ENCODE results near the gene RSRC1. TPM values are rescaled to one million over a fixed set of nuclear protein-coding genes. Genes with fewer than 3 reads are reported as not detected.
"Not testable (repeated sequence)": the region's sequence is repeated elsewhere in the genome, so short reads cannot be mapped to it uniquely, and the experiment has no call there.

The RSRC1 gene, protein sequence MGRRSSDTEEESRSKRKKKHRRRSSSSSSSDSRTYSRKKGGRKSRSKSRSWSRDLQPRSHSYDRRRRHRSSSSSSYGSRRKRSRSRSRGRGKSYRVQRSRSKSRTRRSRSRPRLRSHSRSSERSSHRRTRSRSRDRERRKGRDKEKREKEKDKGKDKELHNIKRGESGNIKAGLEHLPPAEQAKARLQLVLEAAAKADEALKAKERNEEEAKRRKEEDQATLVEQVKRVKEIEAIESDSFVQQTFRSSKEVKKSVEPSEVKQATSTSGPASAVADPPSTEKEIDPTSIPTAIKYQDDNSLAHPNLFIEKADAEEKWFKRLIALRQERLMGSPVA
- 10 to 100 TPM; 31.6 to 32.4 (median 32.1) TPM for total RNA-seq

DNA sequence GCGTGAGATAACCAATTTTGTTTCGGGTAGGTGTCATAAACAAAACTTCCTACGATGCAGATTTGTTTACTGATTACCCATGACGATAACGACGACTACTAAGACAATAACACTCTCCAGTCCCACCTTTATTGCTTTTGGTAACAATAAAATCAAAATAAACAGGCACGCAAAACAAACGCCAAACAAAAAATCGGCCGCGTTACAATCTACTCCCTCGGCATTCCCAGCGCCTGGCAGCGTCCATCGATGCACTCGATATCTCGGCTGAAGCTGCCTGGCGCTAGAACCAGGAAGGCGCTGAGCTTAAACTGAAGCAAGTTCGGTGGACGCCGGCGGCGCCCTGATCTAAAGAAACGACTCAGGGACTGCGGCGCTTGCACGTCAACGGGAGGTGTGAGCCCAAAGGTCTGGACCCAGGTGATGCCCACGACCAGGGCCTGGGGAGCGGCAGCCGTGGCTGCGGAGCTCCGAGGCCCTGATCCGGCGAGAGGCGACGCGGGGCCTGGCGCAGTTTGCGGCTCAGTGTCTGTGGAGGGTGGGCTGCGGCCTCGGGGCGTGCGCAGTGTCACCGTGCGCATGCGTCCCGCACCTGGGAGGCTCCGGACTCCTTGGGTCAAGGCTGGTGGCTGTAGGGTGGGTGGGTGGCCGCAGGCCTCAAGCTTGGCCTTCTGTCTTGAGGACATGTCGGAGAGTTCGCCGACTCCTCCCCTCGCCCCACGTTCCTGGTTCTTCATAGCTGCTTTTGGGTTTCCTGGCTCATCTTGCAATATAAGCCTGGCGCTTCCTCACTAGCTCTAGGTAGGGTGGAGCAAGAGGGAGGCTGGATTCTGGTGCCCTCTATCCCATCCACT is at the start of gene RSRC1:
RSRC1 (plus strand) TSS at position 286 of the 854 bp plus-strand sequence. CDS start 12,016 bp downstream, outside the sequence.
- Mint-ChIP-seq H3K9me3 (peaks cover 9% of the 10 kb centered on the region), H3K4me3 (peak within 1 kb of the TSS; percentile 97), H3K36me3 (ENCODE audit: insufficient read depth) (peaks cover 15% of the 10 kb centered on the region), H3K27me3 (ENCODE audit: low read depth) (peaks cover 36% of the 10 kb centered on the region), H3K4me1 (ENCODE audit: low read depth) (peaks cover 54% of the 10 kb centered on the region)
- DNase-seq = peak; percentile 63
- ATAC-seq = peak; percentile 89 to 91

DNA sequence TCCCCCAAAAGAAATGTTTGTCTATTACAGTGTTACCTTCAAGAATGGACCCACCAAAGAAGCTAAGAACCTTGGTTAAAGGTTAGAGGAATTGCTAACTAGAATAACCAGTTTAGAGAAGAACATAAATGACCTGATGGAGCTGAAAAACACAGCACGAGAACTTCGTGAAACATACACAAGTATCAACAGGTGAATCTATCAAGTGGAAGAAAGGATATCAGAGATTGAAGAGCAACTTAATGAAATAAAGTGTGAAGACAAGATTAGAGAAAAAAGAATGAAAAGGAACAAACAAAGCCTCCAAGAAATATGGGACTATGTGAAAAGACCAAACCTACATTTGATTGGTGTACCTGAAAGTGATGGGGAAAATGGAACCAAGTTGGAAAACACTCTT is 44.3 kb upstream of the RSRC1 start:
- H3K4me1 Mint-ChIP-seq (ENCODE audit: low read depth); H3K9me3 Mint-ChIP-seq; H3K4me3 Mint-ChIP-seq; H3K36me3 Mint-ChIP-seq (ENCODE audit: insufficient read depth); ATAC-seq; DNase-seq: not testable (repeated sequence)
- peaks cover 24% of the 10 kb centered on the region for H3K27me3 Mint-ChIP-seq (ENCODE audit: low read depth)

DNA sequence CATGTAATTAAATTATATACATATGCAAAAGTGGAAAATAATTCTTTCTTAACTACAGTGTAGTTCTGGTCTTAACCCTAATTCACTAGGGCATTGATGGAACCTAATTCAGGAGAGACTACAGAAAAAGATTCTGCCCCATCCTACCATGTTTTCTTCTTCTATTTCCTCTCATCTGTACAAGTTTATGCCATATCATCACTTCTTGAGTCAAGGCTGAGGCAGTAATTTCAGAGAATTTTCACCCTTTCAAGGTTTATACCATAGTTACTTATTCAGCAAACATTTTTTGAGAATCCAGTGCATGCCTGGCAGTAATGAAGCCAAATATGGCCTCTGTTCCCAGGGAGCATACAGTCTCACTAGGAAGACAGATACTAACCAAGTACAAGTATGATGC is 37.1 kb upstream of the RSRC1 start:
- ATAC-seq (no peak), DNase-seq (no peak)
- Mint-ChIP-seq H3K27me3 (ENCODE audit: low read depth) (peaks cover 22% of the 10 kb centered on the region), H3K36me3 (ENCODE audit: insufficient read depth) (no peaks in the 10 kb centered on the region), H3K9me3 (no peaks in the 10 kb centered on the region), H3K4me3 (no peak overlapping the region), H3K4me1 (ENCODE audit: low read depth) (no peaks in the 10 kb centered on the region)

DNA sequence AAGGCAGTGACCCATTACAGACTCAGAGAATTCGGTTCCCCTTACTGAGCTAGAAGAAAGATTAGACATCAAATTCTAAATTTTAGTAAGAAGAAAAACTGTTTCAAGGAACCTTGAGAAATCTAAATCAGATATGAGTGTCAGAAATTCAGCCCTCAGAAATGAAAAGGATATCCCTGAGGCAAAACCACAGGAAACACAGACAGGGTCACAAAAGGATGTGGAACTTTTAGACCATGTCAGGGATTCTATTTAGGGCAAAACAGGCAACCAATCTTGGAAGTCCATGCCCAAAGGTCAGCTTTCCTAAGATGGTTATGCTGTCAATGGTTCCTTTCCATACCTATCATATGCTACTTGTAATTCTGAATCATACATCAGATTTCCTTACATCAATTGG is 35.3 kb upstream of the RSRC1 start:
- Mint-ChIP-seq H3K4me3 (no peak overlapping the region), H3K9me3 (no peaks in the 10 kb centered on the region), H3K4me1 (ENCODE audit: low read depth) (no peaks in the 10 kb centered on the region), H3K27me3 (ENCODE audit: low read depth) (peaks cover 19% of the 10 kb centered on the region), H3K36me3 (ENCODE audit: insufficient read depth) (no peaks in the 10 kb centered on the region)
- no peak for DNase-seq
- no peak for ATAC-seq

DNA sequence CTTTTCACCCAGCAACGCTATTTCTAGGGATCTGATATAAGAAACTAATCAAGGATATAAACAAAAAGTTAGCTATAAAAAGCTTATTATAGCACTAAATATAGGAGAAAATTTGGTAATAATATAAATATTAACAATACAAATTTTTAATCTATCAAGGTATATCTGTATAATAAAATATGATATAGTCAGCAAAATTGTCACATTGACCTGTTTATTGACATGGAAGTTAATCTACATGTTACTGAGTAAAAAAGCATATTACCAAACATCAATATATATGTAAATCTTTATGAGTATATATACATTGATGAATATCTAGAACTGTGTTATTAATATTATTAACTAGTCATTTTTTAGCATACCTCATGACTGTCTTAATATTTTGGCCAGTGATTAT is 30.3 kb upstream of the RSRC1 start:
- Mint-ChIP-seq H3K4me3 (no peak overlapping the region), H3K27me3 (ENCODE audit: low read depth) (peaks cover 22% of the 10 kb centered on the region), H3K9me3 (no peaks in the 10 kb centered on the region), H3K36me3 (ENCODE audit: insufficient read depth) (no peaks in the 10 kb centered on the region), H3K4me1 (ENCODE audit: low read depth) (no peaks in the 10 kb centered on the region)
- ATAC-seq = no peak
- DNase-seq = no peak

DNA sequence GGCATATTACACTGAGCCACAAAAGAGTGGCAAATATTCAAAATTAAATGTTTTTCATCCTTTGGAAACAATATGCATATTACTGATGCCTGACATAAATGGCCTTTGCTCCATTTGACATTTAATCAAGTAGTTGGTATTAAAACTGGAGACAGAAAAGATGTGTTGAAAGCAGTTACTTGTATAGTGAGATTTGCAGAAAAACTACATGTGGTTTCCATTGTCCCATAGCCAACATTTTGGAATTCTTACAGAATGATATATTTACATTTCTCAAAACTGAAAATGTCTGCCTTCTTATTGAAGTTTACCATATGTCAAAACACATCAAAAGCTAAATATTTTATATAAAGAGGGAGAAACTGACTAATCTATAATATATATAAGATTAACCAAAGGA is 25.2 kb upstream of the RSRC1 start:
- Mint-ChIP-seq H3K36me3 (ENCODE audit: insufficient read depth) (no peaks in the 10 kb centered on the region), H3K4me3 (no peak overlapping the region), H3K4me1 (ENCODE audit: low read depth) (no peaks in the 10 kb centered on the region), H3K9me3 (no peaks in the 10 kb centered on the region), H3K27me3 (ENCODE audit: low read depth) (peaks cover 32% of the 10 kb centered on the region)
- DNase-seq = no peak
- ATAC-seq = no peak

DNA sequence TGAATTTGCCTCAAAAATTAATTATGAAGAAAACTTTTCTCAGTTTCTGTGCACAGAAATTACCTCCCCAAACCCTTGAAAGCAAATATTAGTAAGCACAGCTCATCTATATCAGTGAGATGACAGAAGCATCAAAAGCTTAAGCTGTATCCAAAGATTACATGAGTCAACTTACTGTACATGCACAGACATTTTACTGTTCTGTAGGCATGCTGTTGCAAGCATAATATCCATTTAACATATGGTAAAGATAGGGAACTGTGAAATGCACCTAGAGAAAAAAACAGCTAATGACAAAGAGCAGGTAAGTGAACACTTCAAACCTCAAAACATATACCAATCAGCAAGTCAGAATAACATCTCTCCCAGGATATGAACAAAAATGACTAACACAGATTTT is 24.5 kb upstream of the RSRC1 start:
- Mint-ChIP-seq H3K4me1 (ENCODE audit: low read depth) (no peaks in the 10 kb centered on the region), H3K27me3 (ENCODE audit: low read depth) (peaks cover 37% of the 10 kb centered on the region), H3K36me3 (ENCODE audit: insufficient read depth) (no peaks in the 10 kb centered on the region), H3K9me3 (no peaks in the 10 kb centered on the region), H3K4me3 (no peak overlapping the region)
- ATAC-seq = no peak
- no peak for DNase-seq

DNA sequence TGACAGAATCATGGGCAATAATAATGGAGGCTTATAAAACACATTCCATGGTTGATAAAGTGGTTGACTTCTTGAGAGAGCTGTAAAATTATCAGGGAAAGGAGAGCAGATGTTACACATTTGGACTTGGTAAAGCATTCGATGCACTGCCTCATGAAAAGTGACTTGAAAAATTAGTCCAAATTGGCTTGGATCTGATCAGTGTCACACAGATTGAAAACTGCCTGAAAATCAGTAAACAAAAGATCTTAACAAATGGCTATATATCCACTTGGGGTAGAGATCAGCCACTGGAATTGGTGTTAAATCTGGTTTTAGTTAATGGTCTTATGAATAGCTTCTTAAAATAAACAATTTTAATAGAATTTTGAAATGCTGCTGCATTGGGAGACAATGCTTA is 24.0 kb upstream of the RSRC1 start:
- no peaks in the 10 kb centered on the region for H3K9me3 Mint-ChIP-seq
- no peak for ATAC-seq
- no peak overlapping the region for H3K4me3 Mint-ChIP-seq
- peaks cover 41% of the 10 kb centered on the region for H3K27me3 Mint-ChIP-seq (ENCODE audit: low read depth)
- no peaks in the 10 kb centered on the region for H3K36me3 Mint-ChIP-seq (ENCODE audit: insufficient read depth)
- H3K4me1 Mint-ChIP-seq (ENCODE audit: low read depth) = no peaks in the 10 kb centered on the region
- no peak for DNase-seq

DNA sequence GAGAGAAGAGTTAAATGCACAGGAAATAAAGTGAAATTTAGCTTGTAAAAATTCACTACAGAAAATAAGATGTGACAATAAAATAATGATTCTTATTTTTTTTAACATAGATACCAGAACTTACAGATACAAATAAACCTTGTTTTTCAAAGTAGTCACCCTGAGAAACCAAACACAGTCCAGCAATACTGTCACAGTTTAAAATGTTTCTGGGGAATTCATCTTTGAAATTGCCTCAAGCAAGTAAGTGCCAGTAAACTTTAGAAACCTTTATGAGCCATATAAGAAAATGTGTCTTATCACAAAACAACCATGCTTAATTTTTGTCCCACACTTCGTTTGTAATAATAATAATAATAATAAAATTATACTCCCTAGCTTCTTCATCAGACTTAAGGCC is 23.5 kb upstream of the RSRC1 start:
- H3K9me3 Mint-ChIP-seq = no peaks in the 10 kb centered on the region
- ATAC-seq (no peak), DNase-seq (no peak)
- H3K27me3 Mint-ChIP-seq (ENCODE audit: low read depth) = peaks cover 38% of the 10 kb centered on the region
- no peaks in the 10 kb centered on the region for H3K4me1 Mint-ChIP-seq (ENCODE audit: low read depth)
- H3K36me3 Mint-ChIP-seq (ENCODE audit: insufficient read depth) = no peaks in the 10 kb centered on the region
- no peak overlapping the region for H3K4me3 Mint-ChIP-seq

DNA sequence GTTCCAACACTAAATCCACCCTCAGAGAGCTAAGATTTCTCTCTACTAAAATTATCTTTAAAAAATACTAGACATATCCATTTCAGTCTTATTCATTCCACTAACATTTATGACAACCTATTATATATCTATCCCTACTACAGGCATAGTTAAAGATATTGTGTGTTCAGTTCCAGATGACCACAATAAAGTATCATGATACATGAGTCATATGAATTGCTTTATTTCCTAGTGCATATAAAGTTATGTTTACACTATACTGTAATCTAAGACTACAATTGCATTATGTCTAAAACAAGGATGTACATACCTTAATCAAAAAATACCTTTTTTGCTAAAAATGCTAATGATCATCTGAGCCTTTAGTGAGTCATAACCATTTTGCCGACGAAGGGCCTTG is 23.1 kb upstream of the RSRC1 start:
- H3K4me1 Mint-ChIP-seq (ENCODE audit: low read depth) = no peaks in the 10 kb centered on the region
- H3K36me3 Mint-ChIP-seq (ENCODE audit: insufficient read depth) = no peaks in the 10 kb centered on the region
- no peak for DNase-seq

DNA sequence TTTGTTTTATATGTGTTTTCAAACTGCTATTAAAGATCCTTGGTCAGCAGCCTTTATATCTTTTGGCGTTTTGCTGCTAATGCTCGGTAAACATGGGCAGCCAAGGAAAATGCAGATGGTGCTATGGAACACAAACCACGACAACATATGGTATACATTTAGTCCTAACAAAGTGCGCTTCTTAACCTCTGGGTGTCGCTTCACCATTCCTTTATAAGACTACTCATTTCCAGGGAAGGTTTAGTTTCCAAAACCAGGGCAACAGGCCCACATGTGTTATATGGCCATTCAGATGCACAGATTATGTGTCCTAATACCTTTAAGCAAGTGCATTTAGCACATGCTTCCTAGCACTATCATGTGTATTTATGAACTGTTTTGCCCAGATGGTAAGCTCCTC is 18.4 kb upstream of the RSRC1 start:
- no peak overlapping the region for H3K4me3 Mint-ChIP-seq
- DNase-seq (no peak), ATAC-seq (no peak)
- H3K9me3 Mint-ChIP-seq = no peaks in the 10 kb centered on the region
- H3K4me1 Mint-ChIP-seq (ENCODE audit: low read depth) = no peaks in the 10 kb centered on the region
- H3K36me3 Mint-ChIP-seq (ENCODE audit: insufficient read depth) = no peaks in the 10 kb centered on the region
- H3K27me3 Mint-ChIP-seq (ENCODE audit: low read depth) = peaks cover 72% of the 10 kb centered on the region

More for the DNA sequence above, 23.1 kb upstream of the RSRC1 start:
- Mint-ChIP-seq H3K9me3 (no peaks in the 10 kb centered on the region), H3K27me3 (ENCODE audit: low read depth) (peaks cover 40% of the 10 kb centered on the region), H3K4me3 (no peak overlapping the region)
- no peak for ATAC-seq

DNA sequence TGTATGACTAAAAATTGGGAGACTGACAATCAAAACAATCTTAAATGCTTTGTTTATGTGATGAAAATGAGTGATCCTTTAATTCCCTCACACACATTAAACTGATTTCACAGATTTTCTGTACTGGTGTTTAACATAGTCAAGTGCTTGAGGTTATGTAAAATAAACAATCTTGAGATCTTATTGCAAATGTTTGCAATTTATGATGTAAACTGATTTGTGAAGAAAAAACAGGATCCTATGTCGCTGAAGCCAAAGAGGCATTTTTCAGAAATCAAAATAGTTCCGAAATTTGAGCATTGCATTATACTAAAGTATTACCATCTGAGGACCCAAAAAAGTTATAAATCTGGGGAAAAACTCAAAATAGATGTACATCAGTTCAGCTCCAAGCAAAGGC is 16.4 kb upstream of the RSRC1 start:
- Mint-ChIP-seq H3K4me3 (no peak overlapping the region), H3K27me3 (ENCODE audit: low read depth) (peaks cover 80% of the 10 kb centered on the region), H3K9me3 (no peaks in the 10 kb centered on the region), H3K4me1 (ENCODE audit: low read depth) (peaks cover 12% of the 10 kb centered on the region), H3K36me3 (ENCODE audit: insufficient read depth) (no peaks in the 10 kb centered on the region)
- ATAC-seq (no peak), DNase-seq (no peak)

DNA sequence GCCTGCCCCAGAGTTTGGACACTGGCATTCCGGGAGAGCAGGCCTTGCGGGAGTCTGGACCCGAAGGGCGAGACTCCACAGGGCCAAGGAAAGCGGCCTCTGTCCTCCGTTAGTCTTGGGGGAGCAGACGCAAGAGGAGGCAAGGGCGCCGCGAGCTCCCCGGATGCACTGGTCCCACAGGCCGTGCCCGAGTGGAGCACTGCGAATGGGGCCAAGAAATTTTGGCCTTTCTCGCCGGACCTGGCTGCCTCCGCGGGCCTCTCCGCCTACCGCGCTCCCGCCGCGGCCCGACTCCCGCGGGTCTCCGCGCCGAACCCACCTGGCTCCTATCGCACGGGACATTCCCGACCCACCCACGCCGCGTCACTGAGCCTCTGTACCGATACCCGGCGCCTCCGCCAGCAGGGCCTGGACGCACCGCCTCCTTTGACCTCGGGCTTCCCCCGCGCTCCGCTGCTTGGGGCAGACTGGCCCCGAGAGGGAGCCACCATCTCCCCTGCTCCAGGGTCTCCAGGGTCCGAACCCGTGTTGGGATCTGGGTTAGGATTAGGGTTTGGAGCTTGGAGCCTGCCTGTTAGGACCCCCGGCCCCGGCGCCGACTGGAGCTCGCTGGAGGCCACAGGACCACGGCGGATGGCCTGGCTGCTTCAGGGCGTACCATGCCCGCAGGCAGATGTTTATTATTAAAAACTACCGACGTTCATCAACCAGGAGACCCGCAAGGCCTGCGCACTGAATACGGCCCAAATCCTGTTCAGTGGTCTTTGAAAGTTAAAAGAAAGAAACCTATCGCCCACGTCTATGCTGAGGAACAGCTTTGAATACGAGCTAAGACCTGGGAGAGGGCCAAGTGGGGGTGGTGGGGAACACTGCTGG is 15.4 kb upstream of the RSRC1 start:
- ATAC-seq = no peak
- Mint-ChIP-seq H3K36me3 (ENCODE audit: insufficient read depth) (no peaks in the 10 kb centered on the region), H3K9me3 (no peaks in the 10 kb centered on the region), H3K27me3 (ENCODE audit: low read depth) (peaks cover 84% of the 10 kb centered on the region), H3K4me3 (no peak overlapping the region), H3K4me1 (ENCODE audit: low read depth) (peaks cover 12% of the 10 kb centered on the region)
- no peak for DNase-seq

DNA sequence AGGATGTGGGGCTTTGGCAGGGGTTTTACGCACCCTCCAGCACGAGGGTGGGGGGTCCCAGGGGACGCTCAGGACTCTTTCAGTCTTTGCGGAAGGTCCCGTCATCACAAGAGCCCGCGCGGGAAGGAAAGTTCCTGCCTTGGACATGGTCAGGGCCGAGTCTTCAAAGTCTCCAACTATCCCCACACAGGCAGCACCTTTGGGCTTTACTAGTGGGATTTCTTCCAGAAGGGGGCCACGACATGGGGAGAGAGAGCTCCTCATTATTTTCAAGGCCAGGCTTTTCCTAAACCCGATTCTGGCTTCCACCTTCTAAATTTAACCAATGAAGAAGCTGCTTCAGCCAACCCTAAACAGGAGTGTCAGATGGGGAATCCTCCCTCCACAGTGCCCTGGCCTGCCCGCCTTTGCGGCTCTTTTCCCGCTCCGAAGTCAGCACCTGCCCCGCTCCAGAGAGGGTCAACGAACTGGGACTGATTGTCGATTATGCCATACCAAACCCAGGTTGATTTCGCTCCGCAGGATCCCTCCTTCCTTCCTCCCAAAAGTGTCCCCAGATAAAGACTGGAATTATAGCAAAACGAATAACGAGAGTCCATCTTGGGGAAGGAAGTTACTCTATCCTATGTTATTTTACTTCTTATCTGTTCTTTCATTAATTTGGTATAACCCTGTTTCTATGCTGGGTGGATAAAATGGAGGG is 14.6 kb upstream of the RSRC1 start:
- H3K9me3 Mint-ChIP-seq = no peaks in the 10 kb centered on the region
- H3K4me3 Mint-ChIP-seq = no peak overlapping the region
- no peaks in the 10 kb centered on the region for H3K36me3 Mint-ChIP-seq (ENCODE audit: insufficient read depth)
- DNase-seq = no peak
- H3K4me1 Mint-ChIP-seq (ENCODE audit: low read depth) = peaks cover 12% of the 10 kb centered on the region
- peaks cover 87% of the 10 kb centered on the region for H3K27me3 Mint-ChIP-seq (ENCODE audit: low read depth)
- no peak for ATAC-seq

Data from activated T-cell treated with anti-CD3 and anti-CD28 coated beads, Interleukin-2, amount 50 U/mL, for 4 hours (primary cell).